SK-N-SH (cell line): ENCODE results near the gene WDR81. TPM values are rescaled to one million over a fixed set of nuclear protein-coding genes. Genes with fewer than 3 reads are reported as not detected.

Source experiments
- CTCF ChIA-PET: fragments of 300-600, 350-600 bp; formaldehyde crosslinking; extraction: SDS; loops from one replicate; lab custom pipeline; 2021; lab: Yijun Ruan, JAX
- POLR2A ChIA-PET: fragments of 350-600 bp; sonication (Branson Sonifier 250); formaldehyde crosslinking; extraction: SDS; loops from one replicate; lab custom pipeline; 2020; ENCODE audit warnings: antibody characterized with exemption, inconsistent platforms; lab: Yijun Ruan, JAX
- DNase-seq: peaks from one replicate; pipeline ENCODE4 v3.0.0; 2012
- H2AFZ ChIP-seq: fragments of 200-600 bp; sonication (generic); 2 replicates; pipeline ENCODE4 v1.8.1; 2016; ENCODE audit warnings: antibody characterized with exemption, mild to moderate bottlenecking, low read depth
- H3F3A ChIP-seq: fragments of 200-600 bp; sonication (generic); replicated peaks from 2 replicates; pipeline ENCODE3; 2016; ENCODE audit warnings: antibody characterized with exemption, mild to moderate bottlenecking; ENCODE audit not compliant: insufficient read depth
- H3K27ac ChIP-seq, 2 experiments: fragments of 200-500 bp in 1 of 2; fragments of 200-600 bp in 1 of 2; sonication (Bioruptor generic) in 1 of 2; sonication (generic), shearing (Covaris generic) in 1 of 2; 2 replicates each; pipeline versions ENCODE4 v1.5.1 to v1.6.1; 2014 to 2016; ENCODE audit warnings: low read depth in 2 of 2, inconsistent platforms in 1 of 2, low read length in 1 of 2, mild to moderate bottlenecking in 1 of 2, mixed read lengths in 1 of 2
- H3K27me3 ChIP-seq: fragments of 200-600 bp; sonication (generic), shearing (Covaris generic); 2 replicates; pipeline ENCODE4 v1.6.1; 2016; ENCODE audit warnings: mixed run types; ENCODE audit not compliant: insufficient read depth
- H3K36me3 ChIP-seq, 2 experiments: fragments of 200-500 bp in 1 of 2; fragments of 200-600 bp in 1 of 2; sonication (Bioruptor generic) in 1 of 2; sonication (generic) in 1 of 2; replicated peaks in 1 of 2; 2 replicates each; pipeline versions ENCODE3 to v1.5.1; 2014 to 2016; ENCODE audit warnings: low read length in 1 of 2, mild to moderate bottlenecking in 1 of 2; ENCODE audit not compliant: insufficient read depth in 2 of 2, control insufficient read depth in 1 of 2
- H3K4me1 ChIP-seq, 2 experiments: fragments of 200-500 bp in 1 of 2; fragments of 200-600 bp in 1 of 2; sonication (Bioruptor generic) in 1 of 2; sonication (generic), shearing (Covaris generic) in 1 of 2; 2 replicates each; pipeline versions ENCODE4 v1.5.1 to v1.6.1; 2014 to 2016; ENCODE audit warnings: low read depth in 1 of 2, low read length in 1 of 2, mixed run types in 1 of 2; ENCODE audit not compliant: insufficient read depth in 2 of 2, control insufficient read depth in 1 of 2
- H3K4me2 ChIP-seq: fragments of 200-600 bp; sonication (generic), shearing (Covaris generic); 2 replicates; pipeline ENCODE4 v1.6.1; 2017; ENCODE audit warnings: mixed run types
- H3K4me3 ChIP-seq, 2 experiments: fragments of 200-500 bp in 1 of 2; fragments of 200-600 bp in 1 of 2; sonication (Bioruptor generic) in 1 of 2; sonication (generic), shearing (Covaris generic) in 1 of 2; 2 replicates each; pipeline versions ENCODE4 v1.5.1 to v1.8.1; 2014 to 2016; ENCODE audit warnings: low read depth in 2 of 2, inconsistent platforms in 1 of 2, low read length in 1 of 2, mild to moderate bottlenecking in 1 of 2, mixed read lengths in 1 of 2, moderate library complexity in 1 of 2
- H3K79me2 ChIP-seq: fragments of 200-600 bp; sonication (generic); 2 replicates; pipeline ENCODE4 v1.8.1; 2017; ENCODE audit warnings: mild to moderate bottlenecking; ENCODE audit not compliant: insufficient read depth
- H3K9ac ChIP-seq: fragments of 200-600 bp; sonication (generic); 2 replicates; pipeline ENCODE4 v1.6.1; 2017; ENCODE audit warnings: mixed run types
- H3K9me2 ChIP-seq: fragments of 200-600 bp; sonication (generic); 2 replicates; pipeline ENCODE4 v1.6.1; 2017; ENCODE audit warnings: mixed run types
- H3K9me3 ChIP-seq: fragments of 200-600 bp; sonication (generic); 2 replicates; pipeline ENCODE4 v1.6.1; 2017; ENCODE audit warnings: mixed run types, mild to moderate bottlenecking, moderate library complexity
- H4K20me1 ChIP-seq: fragments of 200-600 bp; sonication (generic); 2 replicates; pipeline ENCODE4 v1.6.1; 2017; ENCODE audit warnings: mild to moderate bottlenecking, mixed run types; ENCODE audit not compliant: insufficient read depth
- EZH2phosphoT487 ChIP-seq: fragments of 200-600 bp; sonication (generic); IDR thresholded peaks from 2 replicates; pipeline ENCODE4 v1.6.1; 2017; ENCODE audit warnings: low read depth, mixed run types, mild to moderate bottlenecking, antibody characterized with exemption, moderate library complexity, borderline replicate concordance
- MXI1 ChIP-seq: IDR thresholded peaks from 2 replicates; pipeline ENCODE4 v1.6.1; 2012; ENCODE audit warnings: mild to moderate bottlenecking, low read depth, low read length, improper control_type of control experiment
- TAF1 ChIP-seq: IDR thresholded peaks from 2 replicates; pipeline ENCODE4 v1.6.1; 2012; ENCODE audit warnings: low read depth, mild to moderate bottlenecking, low read length, moderate library complexity, borderline replicate concordance
- TCF12 ChIP-seq: IDR thresholded peaks from 2 replicates; pipeline ENCODE4 v1.4.0; 2012
- ZBTB33 ChIP-seq: IDR thresholded peaks from 2 replicates; pipeline ENCODE4 v1.4.0; 2012; ENCODE audit warnings: low read depth, borderline replicate concordance
- WGBS: methylation state at CpG from one replicate; pipeline ENCODE4 v1.1.6; 2017; ENCODE audit warnings: low lambda C conversion rate; 5-methylcytosine and 5-hydroxymethylcytosine counted together
- polyA plus RNA-seq, 3 experiments: library from polyadenylated mRNA; depleted of rRNA; stranded (reverse); fragments of >200 nt; gene quantifications; 2 replicates each; pipeline ENCODE4 v1.2.3, GENCODE V29; 2012
- TF ChIP-seq, protein P1 (sequence below): fragments of 150-350 bp; IDR thresholded peaks from 2 replicates; pipeline ENCODE4 v1.6.1; 2017; ENCODE audit warnings: antibody characterized with exemption, low read length, low read depth, borderline replicate concordance
- TF ChIP-seq, protein P2 (sequence below): fragments of 200-600 bp; sonication (generic); IDR thresholded peaks from 2 replicates; pipeline ENCODE4 v1.6.1; 2017; ENCODE audit warnings: antibody characterized with exemption, mild to moderate bottlenecking, moderate library complexity

The WDR81 gene
- polyA plus RNA-seq, 1 of the 3 experiments (the other 2 are of a cell fraction) = 9.3 TPM

DNA sequence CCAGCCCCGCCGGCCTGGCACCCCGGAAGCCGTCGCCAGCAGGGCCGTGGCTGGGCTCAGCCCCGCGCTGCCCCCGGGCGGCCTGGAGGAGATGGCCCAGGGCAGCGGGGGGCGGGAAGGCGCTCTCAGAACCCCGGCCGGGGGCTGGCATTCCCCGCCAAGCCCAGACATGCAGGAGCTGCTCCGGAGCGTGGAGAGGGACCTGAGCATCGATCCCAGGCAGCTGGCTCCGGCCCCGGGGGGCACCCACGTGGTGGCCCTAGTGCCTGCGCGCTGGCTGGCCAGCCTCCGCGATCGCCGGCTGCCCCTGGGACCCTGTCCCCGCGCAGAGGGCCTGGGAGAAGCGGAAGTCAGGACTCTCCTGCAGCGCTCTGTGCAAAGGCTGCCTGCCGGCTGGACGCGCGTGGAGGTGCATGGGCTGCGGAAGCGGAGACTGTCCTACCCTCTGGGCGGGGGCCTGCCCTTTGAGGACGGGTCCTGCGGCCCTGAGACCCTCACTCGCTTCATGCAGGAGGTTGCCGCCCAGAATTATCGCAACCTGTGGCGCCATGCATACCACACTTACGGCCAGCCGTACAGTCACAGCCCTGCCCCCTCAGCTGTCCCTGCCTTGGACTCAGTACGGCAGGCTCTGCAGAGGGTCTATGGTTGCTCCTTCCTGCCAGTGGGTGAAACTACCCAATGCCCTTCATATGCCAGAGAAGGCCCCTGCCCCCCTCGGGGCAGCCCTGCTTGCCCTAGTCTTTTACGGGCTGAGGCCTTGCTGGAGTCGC, 551 bp downstream of the WDR81 start:
- peak overlapping the region; percentile 66; the same call in 1 of the 2 replicates for H3K9ac ChIP-seq
- peak overlapping the region; percentile 64 to 68 for H3K4me3 ChIP-seq
- no peaks in the 10 kb centered on the region for H4K20me1 ChIP-seq
- peaks cover 15% of the 10 kb centered on the region for H3F3A ChIP-seq
- H3K4me2 ChIP-seq = peak overlapping the region; percentile 98
- TF ChIP-seq EZH2phosphoT487 (no peak), TAF1 (peak; percentile 2; the same call in 1 of the 2 replicates), MXI1 (peak; percentile 11; the same call in 1 of the 2 replicates), TCF12 (no peak), ZBTB33 (no peak)
- TF ChIP-seq, protein P1, sequence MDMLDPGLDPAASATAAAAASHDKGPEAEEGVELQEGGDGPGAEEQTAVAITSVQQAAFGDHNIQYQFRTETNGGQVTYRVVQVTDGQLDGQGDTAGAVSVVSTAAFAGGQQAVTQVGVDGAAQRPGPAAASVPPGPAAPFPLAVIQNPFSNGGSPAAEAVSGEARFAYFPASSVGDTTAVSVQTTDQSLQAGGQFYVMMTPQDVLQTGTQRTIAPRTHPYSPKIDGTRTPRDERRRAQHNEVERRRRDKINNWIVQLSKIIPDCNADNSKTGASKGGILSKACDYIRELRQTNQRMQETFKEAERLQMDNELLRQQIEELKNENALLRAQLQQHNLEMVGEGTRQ = no peak
- TF ChIP-seq, protein P2, sequence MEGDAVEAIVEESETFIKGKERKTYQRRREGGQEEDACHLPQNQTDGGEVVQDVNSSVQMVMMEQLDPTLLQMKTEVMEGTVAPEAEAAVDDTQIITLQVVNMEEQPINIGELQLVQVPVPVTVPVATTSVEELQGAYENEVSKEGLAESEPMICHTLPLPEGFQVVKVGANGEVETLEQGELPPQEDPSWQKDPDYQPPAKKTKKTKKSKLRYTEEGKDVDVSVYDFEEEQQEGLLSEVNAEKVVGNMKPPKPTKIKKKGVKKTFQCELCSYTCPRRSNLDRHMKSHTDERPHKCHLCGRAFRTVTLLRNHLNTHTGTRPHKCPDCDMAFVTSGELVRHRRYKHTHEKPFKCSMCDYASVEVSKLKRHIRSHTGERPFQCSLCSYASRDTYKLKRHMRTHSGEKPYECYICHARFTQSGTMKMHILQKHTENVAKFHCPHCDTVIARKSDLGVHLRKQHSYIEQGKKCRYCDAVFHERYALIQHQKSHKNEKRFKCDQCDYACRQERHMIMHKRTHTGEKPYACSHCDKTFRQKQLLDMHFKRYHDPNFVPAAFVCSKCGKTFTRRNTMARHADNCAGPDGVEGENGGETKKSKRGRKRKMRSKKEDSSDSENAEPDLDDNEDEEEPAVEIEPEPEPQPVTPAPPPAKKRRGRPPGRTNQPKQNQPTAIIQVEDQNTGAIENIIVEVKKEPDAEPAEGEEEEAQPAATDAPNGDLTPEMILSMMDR = 0 out of 2 replicates have a peak, but pooled peaks have one; percentile 5
- 0% methylated on average over 1 of the region's 51 CpGs for WGBS
- peak overlapping the region in 1 of 2 experiments; percentile 51; a peak in 2 of 4 replicates for H3K27ac ChIP-seq
- peaks cover 0 to 24% of the 10 kb centered on the region in 2 experiments for H3K36me3 ChIP-seq
- POLR2A ChIA-PET = interaction anchor here (0.9 to 1.6 kb wide), 3 partner anchors 9 to 59 kb away, joined by 3 to 6 read pairs (median 5); partner anchors contain the start of gene SERPINF1
- H3K9me2 ChIP-seq = no peaks in the 10 kb centered on the region
- CTCF ChIA-PET = interaction anchor here (0.8 to 1.5 kb wide), 6 partner anchors 12 to 157 kb away, joined by 3 to 4 read pairs (median 3); no protein-coding TSS in a partner anchor
- H2AFZ ChIP-seq = peak overlapping the region; percentile 100; the same call in 1 of the 2 replicates
- peaks cover 4% of the 10 kb centered on the region; the same call in 1 of the 2 replicates for H3K79me2 ChIP-seq
- no peaks in the 10 kb centered on the region for H3K27me3 ChIP-seq
- peak; percentile 81 for DNase-seq
- peaks cover 0 to 10% of the 10 kb centered on the region in 2 experiments; a peak in 2 of 4 replicates for H3K4me1 ChIP-seq
- no peaks in the 10 kb centered on the region for H3K9me3 ChIP-seq
